RWPE1 (cell line): Measurements from ENCODE around the gene RNF123.

ENCODE experiments used
- CTCF ChIA-PET: fragments of 350-600 bp; sonication (Branson Sonifier 250); formaldehyde crosslinking; extraction: SDS; loops from one replicate; lab custom pipeline; 2021; lab: Yijun Ruan, JAX
- POLR2A ChIA-PET: fragments of 400-600 bp; formaldehyde crosslinking; extraction: SDS; loops from one replicate; lab custom pipeline; 2020; ENCODE audit warnings: antibody characterized with exemption; ENCODE audit not compliant: low non-redundant PET; lab: Yijun Ruan, JAX
- DNase-seq: peaks from one replicate; pipeline ENCODE4 v3.0.0; 2012; ENCODE audit warnings: low spot score
- H3K27ac ChIP-seq: fragments of 450-650 bp; 2 replicates; pipeline ENCODE4 v1.5.1; 2017
- TF ChIP-seq, protein P1 (sequence below): fragments of 450-650 bp; conservative IDR thresholded peaks from 2 replicates; pipeline ENCODE4 v1.5.1; 2017; ENCODE audit warnings: low read depth, mild to moderate bottlenecking

RNF123 gene

GRCh38 chr3:49711489-49711888, 22.1 kb downstream of the RNF123 start:
- POLR2A ChIA-PET, result no interaction called here

GRCh38 chr3:49712166-49712565, 22.8 kb downstream of the RNF123 start:
- TF ChIP-seq, protein P1, sequence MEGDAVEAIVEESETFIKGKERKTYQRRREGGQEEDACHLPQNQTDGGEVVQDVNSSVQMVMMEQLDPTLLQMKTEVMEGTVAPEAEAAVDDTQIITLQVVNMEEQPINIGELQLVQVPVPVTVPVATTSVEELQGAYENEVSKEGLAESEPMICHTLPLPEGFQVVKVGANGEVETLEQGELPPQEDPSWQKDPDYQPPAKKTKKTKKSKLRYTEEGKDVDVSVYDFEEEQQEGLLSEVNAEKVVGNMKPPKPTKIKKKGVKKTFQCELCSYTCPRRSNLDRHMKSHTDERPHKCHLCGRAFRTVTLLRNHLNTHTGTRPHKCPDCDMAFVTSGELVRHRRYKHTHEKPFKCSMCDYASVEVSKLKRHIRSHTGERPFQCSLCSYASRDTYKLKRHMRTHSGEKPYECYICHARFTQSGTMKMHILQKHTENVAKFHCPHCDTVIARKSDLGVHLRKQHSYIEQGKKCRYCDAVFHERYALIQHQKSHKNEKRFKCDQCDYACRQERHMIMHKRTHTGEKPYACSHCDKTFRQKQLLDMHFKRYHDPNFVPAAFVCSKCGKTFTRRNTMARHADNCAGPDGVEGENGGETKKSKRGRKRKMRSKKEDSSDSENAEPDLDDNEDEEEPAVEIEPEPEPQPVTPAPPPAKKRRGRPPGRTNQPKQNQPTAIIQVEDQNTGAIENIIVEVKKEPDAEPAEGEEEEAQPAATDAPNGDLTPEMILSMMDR, result no peak
- ChIA-PET CTCF (no interaction called here), POLR2A (no interaction called here)
- DNase-seq, result no peak
- peak overlapping the region; percentile 33 for H3K27ac ChIP-seq

More at GRCh38 chr3:49711489-49711888, 22.1 kb downstream of the RNF123 start:
- TF ChIP-seq, protein P1, result no peak
- H3K27ac ChIP-seq, result peak overlapping the region; percentile 33; the same call in 1 of the 2 replicates
- CTCF ChIA-PET, result no interaction called here
- DNase-seq, result no peak

GRCh38 chr3:49712631-49713317, 23.4 kb downstream of the RNF123 start:
- DNase-seq, result no peak
- ChIA-PET CTCF (no interaction called here), POLR2A (no interaction called here)
- TF ChIP-seq, protein P1, result no peak
- H3K27ac ChIP-seq, result peak overlapping the region; percentile 33

GRCh38 chr3:49713336-49714105, 24.2 kb downstream of the RNF123 start:
- ChIA-PET POLR2A (no interaction called here), CTCF (no interaction called here)
- no peak for DNase-seq
- H3K27ac ChIP-seq, result peak overlapping the region; percentile 33
- TF ChIP-seq, protein P1, result no peak

- CTCF ChIA-PET, result no interaction called here
- H3K27ac ChIP-seq, result no peak overlapping the region
- no peak for DNase-seq
- POLR2A ChIA-PET, result no interaction called here
- TF ChIP-seq, protein P1, result no peak
Measured at GRCh38 chr3:49714728-49715550, 25.6 kb downstream of the RNF123 start.

GRCh38 chr3:49715611-49716121, 26.3 kb downstream of the RNF123 start:
- ChIA-PET POLR2A (no interaction called here), CTCF (no interaction called here)
- DNase-seq, result no peak
- no peak overlapping the region for H3K27ac ChIP-seq
- TF ChIP-seq, protein P1, result no peak
